ENCODE results near the gene ERMN.

Gene ERMN

GRCh38 chr2:157334335-157334734 is 8.7 kb upstream of the ERMN start:
- no peak for DNase-seq (ENCODE audit: insufficient read length, low spot score)
- TF ChIP-seq POU2F2 (IDR thresholded peaks at IDR 0.05; ENCODE audit: low read depth, low read length) (no peak), SPI1 (IDR thresholded peaks at IDR 0.05; ENCODE audit: low read depth, low read length) (no peak), TAF1 (IDR thresholded peaks at IDR 0.05; ENCODE audit: low read depth, low read length) (no peak), PAX5 (IDR thresholded peaks at IDR 0.05; ENCODE audit: insufficient read depth, low read length, severe bottlenecking) (no peak), POLR2AphosphoS5 (IDR thresholded peaks at IDR 0.05; ENCODE audit: low read depth, low read length) (no peak), POLR2A (IDR thresholded peaks at IDR 0.05; ENCODE audit: low read depth, low read length) (no peak)
- FAIRE-seq = no peak

- no peak for TF ChIP-seq SPI1 (IDR thresholded peaks at IDR 0.05; ENCODE audit: low read depth, low read length)
- no peak for TF ChIP-seq POLR2AphosphoS5 (IDR thresholded peaks at IDR 0.05; ENCODE audit: low read depth, low read length)
- no peak for TF ChIP-seq POU2F2 (IDR thresholded peaks at IDR 0.05; ENCODE audit: low read depth, low read length)
- no peak for TF ChIP-seq POLR2A (IDR thresholded peaks at IDR 0.05; ENCODE audit: low read depth, low read length)
- no peak for TF ChIP-seq PAX5 (IDR thresholded peaks at IDR 0.05; ENCODE audit: insufficient read depth, low read length, severe bottlenecking)
- no peak for TF ChIP-seq TAF1 (IDR thresholded peaks at IDR 0.05; ENCODE audit: low read depth, low read length)
- DNase-seq (ENCODE audit: insufficient read length, low spot score) = no peak
Measured at GRCh38 chr2:157333304-157334047, 7.9 kb upstream of the ERMN start.

GRCh38 chr2:157329524-157329923 is 3.9 kb upstream of the ERMN start:
- TF ChIP-seq PAX5 (IDR thresholded peaks at IDR 0.05; ENCODE audit: insufficient read depth, low read length, severe bottlenecking) (no peak), POU2F2 (IDR thresholded peaks at IDR 0.05; ENCODE audit: low read depth, low read length) (no peak), TAF1 (IDR thresholded peaks at IDR 0.05; ENCODE audit: low read depth, low read length) (no peak), POLR2A (IDR thresholded peaks at IDR 0.05; ENCODE audit: low read depth, low read length) (no peak), SPI1 (IDR thresholded peaks at IDR 0.05; ENCODE audit: low read depth, low read length) (no peak), POLR2AphosphoS5 (IDR thresholded peaks at IDR 0.05; ENCODE audit: low read depth, low read length) (no peak)
- FAIRE-seq = no peak
- no peak for DNase-seq (ENCODE audit: insufficient read length, low spot score)

More at GRCh38 chr2:157333304-157334047, 7.9 kb upstream of the ERMN start:
- no peak for FAIRE-seq

GRCh38 chr2:157327621-157328500 is 2.2 kb upstream of the ERMN start:
- DNase-seq (ENCODE audit: insufficient read length, low spot score) (peak; percentile 53), FAIRE-seq (peak; percentile 97)
- TF ChIP-seq POLR2AphosphoS5 (IDR thresholded peaks at IDR 0.05; ENCODE audit: low read depth, low read length) (no peak), TAF1 (IDR thresholded peaks at IDR 0.05; ENCODE audit: low read depth, low read length) (no peak), POU2F2 (IDR thresholded peaks at IDR 0.05; ENCODE audit: low read depth, low read length) (no peak), SPI1 (IDR thresholded peaks at IDR 0.05; ENCODE audit: low read depth, low read length) (no peak), PAX5 (IDR thresholded peaks at IDR 0.05; ENCODE audit: insufficient read depth, low read length, severe bottlenecking) (no peak), POLR2A (IDR thresholded peaks at IDR 0.05; ENCODE audit: low read depth, low read length) (no peak)

GRCh38 chr2:157327200-157327599 is 1.6 kb upstream of the ERMN start:
- no peak for DNase-seq (ENCODE audit: insufficient read length, low spot score)
- TF ChIP-seq PAX5 (IDR thresholded peaks at IDR 0.05; ENCODE audit: insufficient read depth, low read length, severe bottlenecking) (no peak), POLR2A (IDR thresholded peaks at IDR 0.05; ENCODE audit: low read depth, low read length) (no peak), POLR2AphosphoS5 (IDR thresholded peaks at IDR 0.05; ENCODE audit: low read depth, low read length) (no peak), TAF1 (IDR thresholded peaks at IDR 0.05; ENCODE audit: low read depth, low read length) (no peak), SPI1 (IDR thresholded peaks at IDR 0.05; ENCODE audit: low read depth, low read length) (no peak), POU2F2 (IDR thresholded peaks at IDR 0.05; ENCODE audit: low read depth, low read length) (no peak)
- no peak for FAIRE-seq

GRCh38 chr2:157326698-157327097 is 1.1 kb upstream of the ERMN start:
- FAIRE-seq (no peak), DNase-seq (ENCODE audit: insufficient read length, low spot score) (no peak)
- TF ChIP-seq PAX5 (IDR thresholded peaks at IDR 0.05; ENCODE audit: insufficient read depth, low read length, severe bottlenecking) (no peak), TAF1 (IDR thresholded peaks at IDR 0.05; ENCODE audit: low read depth, low read length) (no peak), POLR2A (IDR thresholded peaks at IDR 0.05; ENCODE audit: low read depth, low read length) (no peak), POLR2AphosphoS5 (IDR thresholded peaks at IDR 0.05; ENCODE audit: low read depth, low read length) (no peak), SPI1 (IDR thresholded peaks at IDR 0.05; ENCODE audit: low read depth, low read length) (no peak), POU2F2 (IDR thresholded peaks at IDR 0.05; ENCODE audit: low read depth, low read length) (no peak)

- TF ChIP-seq POLR2AphosphoS5 (IDR thresholded peaks at IDR 0.05; ENCODE audit: low read depth, low read length) (no peak), POLR2A (IDR thresholded peaks at IDR 0.05; ENCODE audit: low read depth, low read length) (no peak), SPI1 (IDR thresholded peaks at IDR 0.05; ENCODE audit: low read depth, low read length) (no peak), PAX5 (IDR thresholded peaks at IDR 0.05; ENCODE audit: insufficient read depth, low read length, severe bottlenecking) (no peak), POU2F2 (IDR thresholded peaks at IDR 0.05; ENCODE audit: low read depth, low read length) (no peak), TAF1 (IDR thresholded peaks at IDR 0.05; ENCODE audit: low read depth, low read length) (no peak)
- no peak for FAIRE-seq
- DNase-seq (ENCODE audit: insufficient read length, low spot score) = no peak
Measured at GRCh38 chr2:157324331-157324843, 1.2 kb downstream of the ERMN start.

GRCh38 chr2:157322432-157322831 is 3.2 kb downstream of the ERMN start:
- DNase-seq (ENCODE audit: insufficient read length, low spot score) (no peak), FAIRE-seq (no peak)
- TF ChIP-seq POU2F2 (IDR thresholded peaks at IDR 0.05; ENCODE audit: low read depth, low read length) (no peak), SPI1 (IDR thresholded peaks at IDR 0.05; ENCODE audit: low read depth, low read length) (no peak), POLR2AphosphoS5 (IDR thresholded peaks at IDR 0.05; ENCODE audit: low read depth, low read length) (no peak), POLR2A (IDR thresholded peaks at IDR 0.05; ENCODE audit: low read depth, low read length) (no peak), PAX5 (IDR thresholded peaks at IDR 0.05; ENCODE audit: insufficient read depth, low read length, severe bottlenecking) (no peak), TAF1 (IDR thresholded peaks at IDR 0.05; ENCODE audit: low read depth, low read length) (no peak)

- no peak for DNase-seq (ENCODE audit: insufficient read length, low spot score)
- no peak for FAIRE-seq
- TF ChIP-seq TAF1 (IDR thresholded peaks at IDR 0.05; ENCODE audit: low read depth, low read length) = no peak
- TF ChIP-seq PAX5 (IDR thresholded peaks at IDR 0.05; ENCODE audit: insufficient read depth, low read length, severe bottlenecking) = no peak
- no peak for TF ChIP-seq SPI1 (IDR thresholded peaks at IDR 0.05; ENCODE audit: low read depth, low read length)
Measured at GRCh38 chr2:157321466-157321865, 4.2 kb downstream of the ERMN start.

All from GM12891 (cell line).